Neural progenitor cell (in vitro differentiated cells): ENCODE data around the gene CDC23. TPM values are rescaled to one million over a fixed set of nuclear protein-coding genes. Genes with fewer than 3 reads are reported as not detected.

Experiments
- DNase-seq: peaks from one replicate; pipeline ENCODE4 v3.0.0-alpha.2; 2016; ENCODE audit warnings: low spot score
- H2AFZ ChIP-seq: fragments of 200-600 bp; sonication (generic); replicated peaks from 2 replicates; pipeline ENCODE4 v1.6.1; 2016; ENCODE audit warnings: antibody characterized with exemption
- H3F3A ChIP-seq: fragments of 200-600 bp; sonication (generic); 2 replicates; pipeline ENCODE4 v1.6.1; 2016; ENCODE audit warnings: antibody characterized with exemption, low read depth
- H3K27ac ChIP-seq: fragments of 200-600 bp; sonication (generic); 2 replicates; pipeline ENCODE4 v1.5.1; 2016; ENCODE audit warnings: mild to moderate bottlenecking
- H3K27me3 ChIP-seq: fragments of 200-600 bp; sonication (generic); 2 replicates; pipeline ENCODE4 v1.6.1; 2016; ENCODE audit warnings: mild to moderate bottlenecking, moderate library complexity
- H3K36me3 ChIP-seq: fragments of 200-600 bp; sonication (generic); 2 replicates; pipeline ENCODE4 v1.5.1; 2016
- H3K4me1 ChIP-seq: fragments of 200-600 bp; sonication (generic); 2 replicates; pipeline ENCODE4 v1.6.1; 2016; ENCODE audit warnings: mixed run types
- H3K4me2 ChIP-seq: fragments of 200-600 bp; sonication (generic); 2 replicates; pipeline ENCODE4 v1.6.1; 2016
- H3K4me3 ChIP-seq: fragments of 200-600 bp; sonication (generic); 2 replicates; pipeline ENCODE4 v1.5.1; 2016
- H3K79me2 ChIP-seq: fragments of 200-600 bp; sonication (generic); 2 replicates; pipeline ENCODE4 v1.6.1; 2016; ENCODE audit warnings: low read depth
- H3K9ac ChIP-seq: fragments of 200-600 bp; sonication (generic); 2 replicates; pipeline ENCODE4 v1.6.1; 2016
- H3K9me3 ChIP-seq: fragments of 200-600 bp; sonication (generic); 2 replicates; pipeline ENCODE4 v1.5.1; 2016; ENCODE audit warnings: low read depth
- H4K20me1 ChIP-seq: fragments of 200-600 bp; sonication (generic); 2 replicates; pipeline ENCODE4 v1.6.1; 2016; ENCODE audit warnings: low read depth
- H3K27ac Mint-ChIP-seq: 3 replicates; pipeline ENCODE4 v1.8.0; 2021; ENCODE audit warnings: mixed read lengths
- H3K27me3 Mint-ChIP-seq: 2 replicates; pipeline ENCODE4 v1.8.0; 2022; ENCODE audit warnings: low read depth, mild to moderate bottlenecking, inconsistent platforms, moderate library complexity, mixed read lengths; ENCODE audit not compliant: insufficient read depth
- H3K36me3 Mint-ChIP-seq: 3 replicates; pipeline ENCODE4 v1.8.0; 2021; ENCODE audit warnings: mixed read lengths
- H3K4me1 Mint-ChIP-seq: 3 replicates; pipeline ENCODE4 v1.8.0; 2021; ENCODE audit warnings: mixed read lengths
- H3K4me3 Mint-ChIP-seq: 3 replicates; pipeline ENCODE4 v1.8.0; 2021; ENCODE audit warnings: mild to moderate bottlenecking, moderate library complexity, mixed read lengths
- H3K9me3 Mint-ChIP-seq: 3 replicates; pipeline ENCODE4 v1.8.0; 2020; ENCODE audit warnings: mixed read lengths
- EZH2 ChIP-seq: fragments of 200-600 bp; sonication (generic); IDR thresholded peaks from 2 replicates; pipeline ENCODE4 v1.6.1; 2017; ENCODE audit warnings: antibody characterized with exemption, mild to moderate bottlenecking, moderate library complexity
- EZH2phosphoT487 ChIP-seq: fragments of 200-600 bp; sonication (generic); IDR thresholded peaks from 2 replicates; pipeline ENCODE4 v1.6.1; 2017; ENCODE audit warnings: antibody characterized with exemption
- total RNA-seq: library from RNA; depleted of rRNA; stranded (reverse); fragments of >200 nt; gene quantifications from 2 replicates; pipeline ENCODE4 v1.2.3, GENCODE V29; 2015; ENCODE audit warnings: low replicate concordance
- TF ChIP-seq, protein P1 (sequence below): fragments of 200-600 bp; sonication (generic); IDR thresholded peaks from 2 replicates; pipeline ENCODE4 v1.5.1; 2017; ENCODE audit warnings: antibody characterized with exemption, mild to moderate bottlenecking

CDC23 gene
- total RNA-seq, 1 donor from 2014 or later = 83.3 TPM

DNA sequence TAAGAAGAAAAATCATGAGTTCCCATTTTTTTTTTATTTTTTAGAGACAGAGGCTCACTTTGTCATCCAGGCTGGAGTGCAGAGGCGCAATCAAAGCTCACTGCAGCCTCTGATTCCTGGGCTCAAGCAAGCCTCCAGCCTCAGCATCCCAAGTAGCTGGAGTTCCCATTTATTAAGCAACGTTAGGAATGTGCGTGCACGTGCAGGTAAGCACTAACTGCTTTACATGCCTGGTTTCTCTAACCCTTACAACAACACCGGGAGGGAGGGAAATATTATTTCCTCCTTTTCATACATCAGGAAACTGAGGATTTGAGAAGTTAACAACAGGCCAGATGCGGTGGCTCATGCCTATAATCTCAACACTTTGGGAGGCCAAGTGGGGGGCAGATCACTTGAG lies 16.3 kb upstream of the CDC23 start:
- Histone ChIP-seq H3K9me3 (no peaks in the 10 kb centered on the region), H3K27ac (no peak overlapping the region), H3K27me3 (no peaks in the 10 kb centered on the region), H3K4me2 (no peak overlapping the region), H3K36me3 (no peaks in the 10 kb centered on the region), H2AFZ (no peak overlapping the region), H3K79me2 (no peaks in the 10 kb centered on the region), H4K20me1 (no peaks in the 10 kb centered on the region), H3F3A (no peaks in the 10 kb centered on the region), H3K4me3 (no peak overlapping the region), H3K4me1 (no peaks in the 10 kb centered on the region), H3K9ac (no peak overlapping the region)
- Mint-ChIP-seq H3K4me1 (no peaks in the 10 kb centered on the region), H3K27ac (no peak overlapping the region), H3K27me3 (peaks cover 2% of the 10 kb centered on the region), H3K9me3 (peaks cover 3% of the 10 kb centered on the region), H3K4me3 (no peak overlapping the region), H3K36me3 (no peaks in the 10 kb centered on the region)
- TF ChIP-seq, protein P1, sequence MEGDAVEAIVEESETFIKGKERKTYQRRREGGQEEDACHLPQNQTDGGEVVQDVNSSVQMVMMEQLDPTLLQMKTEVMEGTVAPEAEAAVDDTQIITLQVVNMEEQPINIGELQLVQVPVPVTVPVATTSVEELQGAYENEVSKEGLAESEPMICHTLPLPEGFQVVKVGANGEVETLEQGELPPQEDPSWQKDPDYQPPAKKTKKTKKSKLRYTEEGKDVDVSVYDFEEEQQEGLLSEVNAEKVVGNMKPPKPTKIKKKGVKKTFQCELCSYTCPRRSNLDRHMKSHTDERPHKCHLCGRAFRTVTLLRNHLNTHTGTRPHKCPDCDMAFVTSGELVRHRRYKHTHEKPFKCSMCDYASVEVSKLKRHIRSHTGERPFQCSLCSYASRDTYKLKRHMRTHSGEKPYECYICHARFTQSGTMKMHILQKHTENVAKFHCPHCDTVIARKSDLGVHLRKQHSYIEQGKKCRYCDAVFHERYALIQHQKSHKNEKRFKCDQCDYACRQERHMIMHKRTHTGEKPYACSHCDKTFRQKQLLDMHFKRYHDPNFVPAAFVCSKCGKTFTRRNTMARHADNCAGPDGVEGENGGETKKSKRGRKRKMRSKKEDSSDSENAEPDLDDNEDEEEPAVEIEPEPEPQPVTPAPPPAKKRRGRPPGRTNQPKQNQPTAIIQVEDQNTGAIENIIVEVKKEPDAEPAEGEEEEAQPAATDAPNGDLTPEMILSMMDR = no peak
- TF ChIP-seq EZH2 (no peak), EZH2phosphoT487 (no peak)
- no peak for DNase-seq

GRCh38 chr5:138226910-138227309 lies 13.8 kb upstream of the CDC23 start:
- Histone ChIP-seq H3K4me2 (no peak overlapping the region), H3K79me2 (no peaks in the 10 kb centered on the region), H3F3A (no peaks in the 10 kb centered on the region), H3K4me3 (no peak overlapping the region), H3K4me1 (no peaks in the 10 kb centered on the region), H3K9ac (no peak overlapping the region), H3K9me3 (no peaks in the 10 kb centered on the region), H3K36me3 (no peaks in the 10 kb centered on the region), H2AFZ (no peak overlapping the region), H3K27me3 (no peaks in the 10 kb centered on the region), H4K20me1 (no peaks in the 10 kb centered on the region), H3K27ac (no peak overlapping the region)
- H3K4me3 Mint-ChIP-seq = no peak overlapping the region
- H3K27ac Mint-ChIP-seq = no peak overlapping the region
- H3K9me3 Mint-ChIP-seq = peaks cover 3% of the 10 kb centered on the region
- H3K27me3 Mint-ChIP-seq = no peaks in the 10 kb centered on the region
- DNase-seq = no peak
- peaks cover 2% of the 10 kb centered on the region for H3K4me1 Mint-ChIP-seq
- TF ChIP-seq EZH2phosphoT487 = no peak
- H3K36me3 Mint-ChIP-seq = no peaks in the 10 kb centered on the region

- no peak overlapping the region for H3K4me3 ChIP-seq
- no peaks in the 10 kb centered on the region for H3K27me3 ChIP-seq
- no peak overlapping the region for H2AFZ ChIP-seq
- no peak overlapping the region for H3K27ac ChIP-seq
- TF ChIP-seq EZH2phosphoT487 (no peak), EZH2 (no peak)
- TF ChIP-seq, protein P1 = no peak
- DNase-seq = no peak
- Mint-ChIP-seq H3K4me3 (no peak overlapping the region), H3K27me3 (no peaks in the 10 kb centered on the region), H3K36me3 (no peaks in the 10 kb centered on the region), H3K9me3 (peaks cover 3% of the 10 kb centered on the region), H3K4me1 (peaks cover 2% of the 10 kb centered on the region), H3K27ac (no peak overlapping the region)
- H3K4me2 ChIP-seq = no peak overlapping the region
- no peaks in the 10 kb centered on the region for H3K36me3 ChIP-seq
- H3K79me2 ChIP-seq = no peaks in the 10 kb centered on the region
- H3F3A ChIP-seq = no peaks in the 10 kb centered on the region
- H3K9me3 ChIP-seq = no peaks in the 10 kb centered on the region
- H4K20me1 ChIP-seq = no peaks in the 10 kb centered on the region
- no peaks in the 10 kb centered on the region for H3K4me1 ChIP-seq
- H3K9ac ChIP-seq = no peak overlapping the region
Measured at GRCh38 chr5:138224712-138225111, 11.6 kb upstream of the CDC23 start.

DNA sequence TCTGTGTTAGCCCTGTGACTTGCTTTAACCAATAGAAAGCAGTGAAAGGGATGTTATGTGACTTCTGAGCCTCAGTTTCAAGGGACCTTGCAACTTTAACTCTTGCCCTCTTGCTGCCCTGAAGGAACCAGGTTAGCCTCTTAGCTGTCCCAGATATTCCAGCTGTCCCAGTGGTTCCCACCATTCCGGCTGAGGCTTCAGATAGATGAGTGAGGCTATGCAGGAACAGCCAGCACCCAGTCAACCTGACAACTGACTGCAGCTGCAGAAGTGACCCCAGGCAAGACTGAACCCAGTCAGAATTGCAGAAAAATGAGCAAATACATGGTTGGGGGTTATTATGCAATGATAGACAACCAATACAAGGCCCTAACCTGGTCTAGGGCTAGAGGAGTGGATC lies 10.4 kb upstream of the CDC23 start:
- no peak overlapping the region for H3K27ac Mint-ChIP-seq
- H3K4me1 ChIP-seq = no peaks in the 10 kb centered on the region
- no peaks in the 10 kb centered on the region for H3F3A ChIP-seq
- no peak for DNase-seq
- peaks cover 2% of the 10 kb centered on the region for H3K36me3 Mint-ChIP-seq
- no peak overlapping the region for H3K9ac ChIP-seq
- no peak overlapping the region for H3K4me3 ChIP-seq
- H4K20me1 ChIP-seq = no peaks in the 10 kb centered on the region
- H3K4me1 Mint-ChIP-seq = peaks cover 2% of the 10 kb centered on the region
- H3K9me3 Mint-ChIP-seq = peaks cover 3% of the 10 kb centered on the region
- no peaks in the 10 kb centered on the region for H3K27me3 Mint-ChIP-seq
- no peak overlapping the region for H3K4me3 Mint-ChIP-seq
- H3K27ac ChIP-seq = no peak overlapping the region
- H2AFZ ChIP-seq = no peak overlapping the region
- H3K79me2 ChIP-seq = no peaks in the 10 kb centered on the region
- no peaks in the 10 kb centered on the region for H3K27me3 ChIP-seq
- H3K4me2 ChIP-seq = no peak overlapping the region
- no peaks in the 10 kb centered on the region for H3K36me3 ChIP-seq
- TF ChIP-seq, protein P1 = no peak
- TF ChIP-seq EZH2phosphoT487 (no peak), EZH2 (no peak)
- no peaks in the 10 kb centered on the region for H3K9me3 ChIP-seq
